GM12875 (cell line): ENCODE measurements around the gene NAPB.

Source experiments
- H3K4me3 ChIP-seq: one replicate; pipeline ENCODE4 v1.5.1; 2011; ENCODE audit warnings: low read depth, low read length, control low read depth
- TF ChIP-seq, protein P1 (sequence below): IDR thresholded peaks from 2 replicates; pipeline ENCODE4 v1.5.1; 2011; ENCODE audit warnings: low read depth, mild to moderate bottlenecking, control low read depth, inconsistent platforms, low read length, moderate library complexity, borderline replicate concordance; ENCODE audit not compliant: insufficient read depth

NAPB gene

DNA sequence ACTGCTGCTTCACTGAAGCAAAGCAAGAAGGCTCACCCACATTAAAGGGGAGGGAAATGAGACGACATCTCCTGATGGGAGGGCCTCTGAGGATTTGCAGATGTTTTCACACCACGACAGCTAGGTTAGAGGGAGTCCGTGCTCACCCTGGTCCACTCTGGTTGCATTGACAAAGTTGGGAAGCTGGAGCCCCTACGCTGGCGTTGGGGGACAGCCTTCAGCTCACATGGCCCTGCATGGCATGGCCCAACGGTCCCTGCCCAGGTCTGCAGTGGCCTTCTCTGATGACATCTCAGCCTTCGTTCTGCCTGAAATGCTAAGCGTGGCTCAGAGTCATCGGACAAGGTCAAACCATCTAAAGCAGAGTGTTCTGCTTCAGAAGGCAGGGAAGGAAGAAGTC is 3.8 kb upstream of the NAPB start:
- no peak overlapping the region for H3K4me3 ChIP-seq
- TF ChIP-seq, protein P1, sequence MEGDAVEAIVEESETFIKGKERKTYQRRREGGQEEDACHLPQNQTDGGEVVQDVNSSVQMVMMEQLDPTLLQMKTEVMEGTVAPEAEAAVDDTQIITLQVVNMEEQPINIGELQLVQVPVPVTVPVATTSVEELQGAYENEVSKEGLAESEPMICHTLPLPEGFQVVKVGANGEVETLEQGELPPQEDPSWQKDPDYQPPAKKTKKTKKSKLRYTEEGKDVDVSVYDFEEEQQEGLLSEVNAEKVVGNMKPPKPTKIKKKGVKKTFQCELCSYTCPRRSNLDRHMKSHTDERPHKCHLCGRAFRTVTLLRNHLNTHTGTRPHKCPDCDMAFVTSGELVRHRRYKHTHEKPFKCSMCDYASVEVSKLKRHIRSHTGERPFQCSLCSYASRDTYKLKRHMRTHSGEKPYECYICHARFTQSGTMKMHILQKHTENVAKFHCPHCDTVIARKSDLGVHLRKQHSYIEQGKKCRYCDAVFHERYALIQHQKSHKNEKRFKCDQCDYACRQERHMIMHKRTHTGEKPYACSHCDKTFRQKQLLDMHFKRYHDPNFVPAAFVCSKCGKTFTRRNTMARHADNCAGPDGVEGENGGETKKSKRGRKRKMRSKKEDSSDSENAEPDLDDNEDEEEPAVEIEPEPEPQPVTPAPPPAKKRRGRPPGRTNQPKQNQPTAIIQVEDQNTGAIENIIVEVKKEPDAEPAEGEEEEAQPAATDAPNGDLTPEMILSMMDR, result no peak

DNA sequence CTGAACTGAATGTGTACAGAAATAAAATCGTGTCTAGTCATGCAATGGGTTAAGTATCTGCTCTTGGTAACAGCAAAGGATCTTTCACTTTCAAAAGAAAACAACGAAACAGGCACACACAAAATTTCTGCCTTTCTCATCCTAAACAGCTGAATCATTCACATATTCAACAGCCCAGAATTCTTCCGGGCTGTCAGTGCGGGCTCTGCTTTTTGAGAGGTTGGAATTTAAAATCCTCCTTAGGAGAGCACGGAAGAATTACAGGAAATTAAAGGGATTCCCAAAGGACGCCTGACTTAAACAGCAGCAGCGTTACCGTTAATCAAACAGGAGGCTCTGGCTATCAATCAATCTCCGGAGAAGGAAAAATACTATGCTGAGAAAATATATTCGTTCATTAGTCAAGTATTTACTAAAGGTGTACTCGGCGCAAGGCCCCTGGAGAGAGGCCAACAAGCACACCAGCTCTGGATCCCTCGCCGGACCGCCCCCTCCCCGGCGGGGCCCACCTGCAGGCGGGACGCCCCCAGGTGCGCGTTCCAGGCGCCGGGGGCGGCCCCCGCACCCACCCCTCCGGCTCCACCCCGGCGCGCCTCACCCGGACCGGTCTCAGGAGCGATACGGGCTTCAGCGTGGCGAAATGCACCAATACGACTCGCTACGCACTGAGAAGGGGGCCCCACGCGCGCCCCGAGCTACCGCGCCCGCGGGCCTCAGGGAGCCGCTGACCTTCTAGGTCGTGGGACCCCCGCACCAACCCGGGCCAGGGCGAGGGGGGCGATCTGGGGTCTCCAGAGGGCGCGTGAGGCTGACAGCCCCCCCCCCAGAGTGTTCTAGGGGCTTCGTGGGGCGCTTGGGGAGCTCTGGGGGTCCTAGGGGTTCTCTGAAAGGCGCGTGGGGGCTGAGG is 1.0 kb downstream of the NAPB start:
- peak overlapping the region; percentile 78 for H3K4me3 ChIP-seq
- TF ChIP-seq, protein P1, result no peak

DNA sequence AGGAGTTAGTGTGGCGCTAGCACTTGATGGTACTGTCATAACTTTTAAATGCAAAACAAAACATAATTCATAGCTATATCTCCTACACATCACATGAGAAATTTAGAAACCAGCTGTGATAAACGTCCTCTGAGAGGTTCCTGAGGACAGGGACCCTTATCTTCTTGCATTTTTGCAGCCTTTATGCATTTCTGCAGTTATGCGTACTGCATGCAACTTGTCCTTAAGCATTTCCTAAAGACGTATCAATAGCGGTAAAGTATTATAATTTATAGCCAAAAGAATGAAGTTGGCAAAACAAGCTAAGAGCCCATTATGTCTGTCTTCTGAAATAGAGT is 1.7 kb downstream of the NAPB start:
- TF ChIP-seq, protein P1, result no peak
- H3K4me3 ChIP-seq, result no peak overlapping the region

DNA sequence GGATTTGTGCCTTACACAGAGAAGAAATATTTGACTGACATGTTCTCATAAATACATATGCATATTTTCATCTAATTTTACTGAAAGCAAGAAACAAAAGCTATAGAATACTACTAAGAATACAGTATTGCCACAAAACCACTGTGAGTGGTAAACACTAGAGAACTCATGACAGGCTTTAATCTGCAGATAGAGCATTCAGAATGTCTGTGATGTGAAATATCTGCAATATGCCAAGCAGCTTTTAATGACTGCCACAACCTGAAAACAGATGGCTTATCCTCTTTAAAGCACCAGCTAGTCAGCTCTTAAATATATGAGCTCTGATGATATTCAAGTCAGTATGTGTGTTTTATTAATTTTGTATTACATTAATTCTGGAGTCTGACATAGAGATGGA is 3.4 kb downstream of the NAPB start:
- no peak overlapping the region for H3K4me3 ChIP-seq
- TF ChIP-seq, protein P1, result no peak

DNA sequence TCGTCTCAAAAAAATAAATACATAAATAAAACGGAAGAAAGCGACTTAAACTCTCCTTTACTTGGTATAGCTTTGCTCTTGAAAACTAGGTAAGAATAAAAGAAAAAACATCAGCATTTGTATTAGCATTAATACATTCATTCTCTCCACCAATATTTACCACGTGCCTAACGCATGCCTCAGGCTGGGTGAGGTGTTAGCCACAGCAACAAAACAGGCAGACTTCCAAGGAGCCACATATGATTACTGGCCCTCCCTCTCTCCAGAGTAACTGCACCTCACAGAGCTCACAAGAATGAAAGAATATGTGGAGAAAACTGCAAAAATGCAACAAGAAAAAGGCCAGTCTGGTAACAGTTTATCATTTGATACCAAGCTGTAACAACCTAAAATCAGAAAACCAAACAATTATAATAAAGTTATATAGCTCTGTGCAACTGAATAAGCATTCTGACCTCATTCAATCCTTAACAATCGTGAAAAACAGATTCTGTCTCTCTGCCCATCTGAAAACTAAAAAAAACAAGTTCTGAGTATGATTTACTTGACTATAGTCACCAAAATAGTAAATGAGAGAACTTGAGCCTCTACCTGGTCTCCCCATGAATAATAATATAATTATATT is 5.2 kb downstream of the NAPB start:
- TF ChIP-seq, protein P1, result no peak
- H3K4me3 ChIP-seq, result no peak overlapping the region

DNA sequence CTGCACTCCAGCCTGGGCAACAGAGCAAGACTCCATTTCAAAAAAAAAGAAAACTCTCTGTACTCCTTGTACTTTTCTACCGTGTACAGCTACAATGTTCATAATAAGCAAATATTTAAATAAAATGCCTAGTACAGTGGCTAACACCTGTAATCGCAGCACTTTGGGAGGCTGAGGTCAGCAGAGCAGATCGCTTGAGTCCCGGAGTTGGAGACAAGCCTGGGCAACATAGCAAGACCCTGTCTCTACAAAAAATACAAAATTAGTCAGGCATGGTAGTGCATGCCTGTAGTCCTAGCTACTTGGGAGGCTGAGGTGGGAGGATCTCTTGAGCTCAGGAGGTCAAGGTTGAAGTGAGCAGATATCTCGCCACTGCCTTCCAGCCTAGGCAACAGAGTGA is 5.7 kb downstream of the NAPB start:
- TF ChIP-seq, protein P1, result no peak
- no peak overlapping the region for H3K4me3 ChIP-seq
